NCI-H1048 (cell line): ENCODE results near the gene TRPV6.

Experiments used
- DNase-seq: peaks from one replicate; lab custom pipeline; 2025; lab: John Stamatoyannopoulos, UW

Gene TRPV6

DNA sequence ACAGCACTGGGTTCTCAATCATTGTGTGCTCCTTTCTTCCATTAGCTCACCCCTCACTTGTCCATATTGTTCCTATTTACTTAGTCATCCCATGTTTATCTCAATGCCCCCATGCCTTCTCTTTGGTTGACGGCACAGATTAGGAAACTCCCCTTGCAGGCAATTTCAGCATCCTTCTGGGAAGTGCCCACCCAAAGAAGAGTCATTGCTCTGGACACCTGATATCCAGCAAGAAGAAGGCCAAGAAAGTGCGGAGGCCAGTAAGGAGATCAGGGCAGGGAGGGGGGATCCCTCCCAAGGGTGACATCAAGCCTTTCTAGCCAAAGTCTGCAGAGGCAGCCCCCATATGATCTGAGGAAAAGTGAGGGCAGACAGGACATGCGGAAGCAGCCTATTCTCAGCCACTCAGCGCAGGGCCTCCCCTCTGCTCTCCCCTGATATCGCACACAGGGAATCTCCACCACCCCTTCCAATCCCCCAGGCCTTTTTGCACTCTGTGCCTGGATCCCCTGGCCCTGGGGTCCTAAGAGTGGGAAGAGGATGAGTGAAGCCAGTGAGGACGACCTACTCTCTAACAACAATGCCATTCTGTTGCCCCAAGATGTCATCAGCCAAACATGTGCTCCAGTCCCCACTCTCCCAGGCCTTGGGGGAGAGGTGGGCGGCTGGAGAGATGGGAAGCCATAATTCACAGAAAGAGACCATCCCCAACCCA, 1.8 kb downstream of the TRPV6 start:
- DNase-seq, result no peak

DNA sequence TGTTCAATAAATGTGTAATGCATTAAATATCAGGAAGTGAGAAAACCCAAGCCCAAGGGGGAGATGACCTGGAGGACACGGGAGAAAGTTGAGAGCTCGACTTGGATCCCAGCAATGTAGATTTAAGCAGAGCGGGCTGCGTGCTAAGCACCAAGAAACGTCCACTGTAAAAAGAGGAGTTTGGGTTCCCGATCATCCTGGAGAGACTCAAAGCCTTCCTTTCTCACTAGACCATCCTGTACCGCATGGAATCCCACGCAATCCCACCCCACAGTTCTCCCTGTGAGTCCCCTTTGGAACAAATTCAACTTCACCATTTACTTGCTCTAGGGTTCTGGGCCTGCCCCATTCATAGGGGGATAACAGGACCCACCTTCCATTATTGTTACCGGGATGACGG, 2.4 kb downstream of the TRPV6 start:
- no peak for DNase-seq

DNA sequence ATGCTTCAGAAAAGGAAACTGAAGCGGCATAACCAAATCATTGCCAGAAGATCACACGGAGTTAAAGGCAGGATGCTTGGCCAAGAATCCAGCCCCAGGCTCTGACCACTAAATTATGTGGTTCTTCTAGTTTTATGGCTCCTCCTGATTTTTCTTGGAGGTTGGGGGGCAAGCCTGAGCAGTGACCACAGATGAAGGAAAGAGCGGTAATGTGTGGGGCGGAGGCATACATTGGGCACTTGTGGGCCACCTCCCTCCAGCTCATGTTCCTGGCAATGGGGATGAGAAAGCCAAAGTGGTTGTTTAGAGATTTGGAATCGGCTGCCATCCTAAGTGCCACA, 3.2 kb downstream of the TRPV6 start:
- DNase-seq, result no peak

DNA sequence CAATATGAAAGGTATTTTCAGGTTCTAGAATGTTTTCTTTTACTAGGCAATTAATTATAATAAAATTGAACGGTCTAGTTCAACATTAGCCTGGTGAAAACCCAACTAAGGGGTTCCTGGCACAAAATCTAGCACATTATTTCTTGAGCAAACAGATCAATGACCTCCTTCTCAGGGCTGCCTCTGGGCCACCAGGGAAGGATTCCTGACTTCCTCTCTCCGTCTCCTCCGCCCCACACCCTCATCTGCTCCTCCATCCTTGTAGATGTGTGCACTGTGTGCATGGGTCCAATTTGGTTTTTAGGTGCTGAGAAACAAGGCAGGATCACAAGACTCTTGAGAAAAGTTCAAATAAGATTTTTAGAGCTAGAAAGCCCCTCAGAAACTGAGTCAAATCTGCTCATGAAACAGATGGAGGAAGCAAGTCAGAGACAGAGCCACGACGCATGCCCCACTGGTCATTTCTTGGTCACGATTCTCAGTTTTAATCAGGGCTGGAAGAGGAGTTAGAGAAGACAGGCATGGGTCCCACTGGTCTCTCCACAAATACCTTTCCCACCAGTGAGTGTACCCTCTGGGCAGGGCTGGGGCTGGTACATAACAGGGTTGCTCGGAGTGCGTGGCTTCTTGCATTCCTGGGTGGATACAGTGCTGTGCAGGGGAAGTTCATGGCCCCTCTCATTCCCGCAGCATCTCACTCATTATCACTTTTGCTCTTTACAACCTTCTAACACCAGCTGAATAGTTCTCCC, 3.8 kb downstream of the TRPV6 start:
- no peak for DNase-seq

DNA sequence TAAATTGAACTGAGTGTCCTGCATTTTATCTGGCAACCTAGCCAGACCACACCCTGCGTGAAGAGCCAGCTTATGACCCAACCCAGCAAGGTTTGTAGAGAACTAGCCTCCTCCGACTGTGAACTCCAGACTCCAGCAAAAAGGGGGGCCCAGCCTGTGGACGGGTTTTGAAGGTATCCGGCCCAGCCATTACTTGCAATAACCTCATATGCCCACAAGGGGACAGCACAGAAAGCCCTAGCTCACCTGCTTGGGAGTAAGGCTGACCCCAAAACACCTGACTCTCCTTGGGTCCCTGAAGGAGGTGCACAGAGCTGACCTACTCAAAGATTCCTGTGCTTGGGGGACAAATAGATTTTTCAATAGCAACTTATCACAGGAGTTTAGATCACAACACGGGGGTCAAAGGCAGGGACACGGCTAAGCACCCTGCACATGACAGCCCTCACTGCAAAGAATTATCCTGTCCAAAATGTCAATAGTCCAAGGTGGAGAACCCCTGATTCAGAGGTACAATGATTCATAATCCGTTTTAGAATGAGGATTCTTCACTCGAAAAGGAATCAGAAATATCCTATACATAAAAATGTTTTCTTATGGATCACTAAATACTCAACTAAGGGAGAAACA, 4.6 kb downstream of the TRPV6 start:
- DNase-seq, result no peak

DNA sequence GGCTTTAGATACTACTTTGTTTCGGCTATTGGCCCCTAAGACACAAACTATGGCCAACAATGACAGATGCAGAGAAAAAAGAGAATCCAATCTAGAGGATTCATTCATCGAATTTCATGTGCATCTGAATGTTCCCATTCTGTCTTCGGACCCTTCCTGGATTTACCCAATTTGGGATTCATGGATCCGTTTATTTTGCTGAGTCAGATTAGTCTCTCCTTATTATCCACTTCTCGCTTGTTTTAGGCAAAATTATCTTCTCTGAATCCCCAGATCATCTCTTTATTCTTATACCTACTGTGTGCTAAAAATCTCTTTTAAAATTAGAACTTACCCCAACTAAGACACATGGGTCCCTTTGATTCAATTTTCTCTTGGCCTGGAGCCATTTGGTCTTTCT, 6.5 kb downstream of the TRPV6 start:
- no peak for DNase-seq

DNA sequence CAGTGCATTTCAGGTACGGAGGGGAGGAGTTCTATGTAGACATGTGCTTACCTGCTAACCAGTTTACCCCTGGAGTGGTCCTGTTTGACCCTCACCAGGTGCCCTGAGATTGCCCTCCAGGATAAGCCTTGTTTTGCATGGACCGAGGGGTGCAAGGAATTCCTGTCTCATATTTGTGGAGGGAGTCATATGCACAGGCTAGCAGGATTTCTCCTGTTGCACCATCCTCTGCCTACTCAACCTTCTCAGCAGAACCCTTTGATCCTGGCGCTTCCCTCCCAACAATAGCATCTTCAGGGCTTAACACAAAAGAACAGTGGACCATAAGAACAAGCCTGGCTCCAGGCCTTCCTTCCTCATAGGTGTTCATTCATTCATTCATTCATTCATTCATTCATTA, 7.2 kb downstream of the TRPV6 start:
- no peak for DNase-seq

DNA sequence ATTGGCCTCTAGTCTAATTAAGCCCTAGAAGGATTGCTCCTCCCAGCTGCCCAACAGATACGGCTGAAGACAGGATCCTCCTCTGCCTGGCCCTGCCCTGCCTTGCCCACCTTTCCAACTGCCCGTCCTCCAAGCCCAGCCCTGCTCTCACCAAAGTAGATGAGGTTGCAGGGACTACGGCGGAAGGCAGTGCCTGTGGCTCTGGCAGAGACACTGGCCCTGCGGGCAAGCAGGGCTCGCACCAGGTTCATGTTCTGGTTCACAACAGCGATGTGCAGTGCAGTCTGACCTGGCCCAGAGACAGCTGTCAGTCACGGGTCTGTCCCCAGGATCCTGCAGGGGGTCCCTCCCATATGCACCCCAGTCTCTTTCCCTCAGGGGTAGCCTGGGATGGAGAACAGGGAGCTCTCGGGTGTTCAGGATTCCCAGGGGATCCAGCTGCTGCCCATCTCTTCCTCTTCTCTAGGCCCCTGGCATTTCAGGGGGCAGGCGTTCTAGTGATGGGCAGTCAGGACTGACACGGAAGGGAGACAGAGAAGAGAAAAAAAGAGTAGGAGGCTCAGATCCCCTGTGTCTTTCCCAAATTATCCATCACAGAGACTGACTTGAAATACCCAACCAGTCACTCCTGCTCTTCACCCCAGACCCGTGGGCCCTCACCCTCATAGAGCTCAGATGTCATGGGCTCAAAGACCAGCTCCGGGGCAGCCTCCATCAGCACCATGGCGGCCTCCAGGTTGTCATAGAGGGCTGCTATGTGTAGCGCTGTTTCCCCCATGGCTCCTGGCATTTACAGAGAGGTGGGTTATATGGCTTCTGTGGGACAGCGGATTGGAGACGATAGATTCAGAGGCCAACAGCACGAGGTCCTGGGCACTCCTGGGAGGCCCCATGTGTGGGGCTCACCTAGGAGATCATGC, 8.3 kb downstream of the TRPV6 start:
- no peak for DNase-seq

DNA sequence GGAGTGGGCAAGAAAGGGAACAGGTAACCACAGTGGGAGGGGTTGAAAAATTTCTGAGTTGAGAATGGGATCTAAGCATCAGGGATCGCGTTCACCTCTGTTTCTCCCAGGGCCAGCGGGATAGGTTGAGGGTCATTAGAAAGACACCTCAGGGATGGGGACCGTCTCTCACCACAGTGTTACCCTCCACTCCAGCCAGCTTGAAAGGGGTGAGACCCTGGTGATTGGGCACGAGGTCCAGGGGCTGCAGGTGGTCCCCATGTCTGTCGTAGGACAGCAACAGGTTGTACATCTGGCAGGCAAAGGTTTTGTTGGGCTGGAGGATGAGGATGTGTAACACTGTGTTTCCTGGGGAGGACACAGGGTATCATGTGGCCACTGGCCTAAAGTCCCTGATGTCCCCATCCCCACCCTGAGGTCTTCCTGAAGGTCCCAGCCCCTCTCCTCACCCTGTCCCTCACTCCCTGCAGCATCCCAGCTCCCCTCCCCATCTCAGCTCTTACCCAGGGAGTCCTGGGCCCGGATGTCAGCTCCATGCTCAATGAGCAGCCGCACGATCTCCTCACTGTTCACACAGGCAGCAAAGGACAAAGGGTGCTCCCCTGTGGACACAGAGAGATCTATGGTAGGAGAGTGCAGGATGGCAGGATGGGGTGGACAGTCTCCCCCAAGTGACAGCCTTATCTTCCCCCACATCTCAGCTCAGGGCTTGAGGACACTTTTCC, 9.1 kb downstream of the TRPV6 start:
- no peak for DNase-seq

DNA sequence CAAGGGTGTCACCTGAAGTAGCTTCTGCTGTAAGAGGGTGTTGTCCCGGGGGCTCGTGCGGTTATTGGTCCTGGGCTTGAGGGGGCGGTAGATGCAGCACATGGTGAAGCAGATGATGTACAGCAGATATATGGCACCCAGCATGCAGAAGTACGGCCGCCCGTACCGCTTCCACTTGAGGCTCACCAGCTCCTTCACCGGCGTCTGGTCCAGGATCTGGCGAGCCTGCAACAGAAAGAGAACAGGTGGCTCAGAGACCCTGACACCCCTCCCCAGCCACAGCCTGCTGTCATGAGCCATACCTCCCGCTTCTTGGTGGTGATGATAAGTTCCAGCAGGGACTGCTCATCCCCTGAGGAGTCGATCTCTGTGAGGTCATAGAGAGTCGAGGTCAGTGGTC, 10.1 kb downstream of the TRPV6 start:
- DNase-seq, result no peak

DNA sequence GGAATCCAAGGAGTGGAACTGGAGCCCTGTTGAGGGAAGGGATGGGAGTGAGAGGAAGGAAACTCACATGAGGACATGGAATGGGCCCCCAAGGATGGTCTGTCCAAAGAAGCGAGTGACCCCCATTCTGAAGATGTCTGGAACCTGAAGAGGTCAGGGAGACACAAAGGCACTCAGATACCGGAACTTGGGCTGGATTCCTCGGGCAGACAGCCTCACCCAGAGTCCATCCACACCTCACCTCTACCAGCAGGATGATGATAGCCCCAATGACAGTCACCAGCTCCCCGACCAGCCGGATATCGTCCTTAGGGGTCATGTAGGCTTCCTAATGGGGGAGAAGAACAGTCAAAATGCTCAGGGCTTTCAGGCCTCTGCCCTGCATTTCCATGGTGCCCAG, 10.7 kb downstream of the TRPV6 start:
- DNase-seq, result no peak

DNA sequence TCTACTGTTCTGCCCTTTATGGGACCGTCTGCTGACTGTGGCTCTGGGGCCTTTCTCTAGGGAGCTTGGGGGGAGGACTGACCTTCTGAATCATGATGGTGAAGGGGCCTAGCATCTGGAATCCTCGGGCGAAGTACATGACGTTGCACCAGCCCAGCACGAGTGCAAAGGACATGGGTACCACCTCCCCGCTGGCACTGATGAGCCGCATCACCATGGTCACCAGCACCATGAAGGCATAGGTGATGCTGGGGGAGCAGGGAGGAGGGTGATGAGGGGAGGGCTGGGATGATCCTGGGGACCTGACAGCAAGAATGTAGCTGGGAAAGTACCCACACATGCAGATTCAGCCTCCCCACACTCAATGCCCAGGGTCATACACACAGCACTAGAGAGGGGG, 11.1 kb downstream of the TRPV6 start:
- DNase-seq, result no peak

DNA sequence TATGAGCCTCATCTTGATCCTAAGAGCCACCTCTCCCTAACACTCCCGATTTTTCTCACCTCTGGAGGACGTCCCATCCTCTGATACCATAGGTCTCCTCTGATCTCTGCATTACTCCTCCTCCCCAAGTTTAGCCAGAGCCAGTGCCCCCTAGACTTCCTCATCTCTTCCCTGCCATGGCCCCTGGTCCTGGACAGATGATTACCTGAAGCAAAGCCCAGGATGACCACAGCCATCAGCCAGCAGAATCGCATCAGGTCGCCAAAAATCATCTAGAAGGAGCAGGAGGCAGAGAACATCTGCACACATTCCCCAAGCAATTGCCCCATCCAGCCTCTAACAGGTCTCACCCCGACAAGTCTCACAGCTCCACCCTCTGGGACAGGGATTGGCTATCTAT, 11.7 kb downstream of the TRPV6 start:
- no peak for DNase-seq

DNA sequence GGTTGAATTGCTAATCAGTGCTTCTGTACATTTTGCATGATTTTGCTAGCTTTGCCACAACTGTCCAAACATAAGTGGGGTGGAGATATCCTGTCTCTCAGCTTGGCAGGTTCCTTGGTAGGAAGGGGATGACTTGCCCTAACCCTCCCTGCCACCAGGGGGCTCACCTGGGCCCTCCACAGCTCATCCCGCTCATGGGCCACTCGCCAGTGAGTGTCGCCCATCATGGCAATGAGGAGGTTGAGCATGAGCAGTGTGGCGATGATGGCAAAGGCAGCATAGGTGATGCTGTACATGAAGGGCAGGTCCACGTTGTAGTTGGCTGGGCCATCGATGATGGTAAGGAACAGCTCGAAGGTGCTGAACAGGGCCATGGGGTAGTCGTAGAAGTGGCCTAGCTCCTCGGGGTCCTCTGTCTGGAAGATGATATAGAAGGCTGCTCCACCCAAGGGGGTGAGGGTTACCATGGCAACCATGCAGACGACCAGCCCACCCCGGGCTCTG, 12.2 kb downstream of the TRPV6 start:
- DNase-seq, result no peak

DNA sequence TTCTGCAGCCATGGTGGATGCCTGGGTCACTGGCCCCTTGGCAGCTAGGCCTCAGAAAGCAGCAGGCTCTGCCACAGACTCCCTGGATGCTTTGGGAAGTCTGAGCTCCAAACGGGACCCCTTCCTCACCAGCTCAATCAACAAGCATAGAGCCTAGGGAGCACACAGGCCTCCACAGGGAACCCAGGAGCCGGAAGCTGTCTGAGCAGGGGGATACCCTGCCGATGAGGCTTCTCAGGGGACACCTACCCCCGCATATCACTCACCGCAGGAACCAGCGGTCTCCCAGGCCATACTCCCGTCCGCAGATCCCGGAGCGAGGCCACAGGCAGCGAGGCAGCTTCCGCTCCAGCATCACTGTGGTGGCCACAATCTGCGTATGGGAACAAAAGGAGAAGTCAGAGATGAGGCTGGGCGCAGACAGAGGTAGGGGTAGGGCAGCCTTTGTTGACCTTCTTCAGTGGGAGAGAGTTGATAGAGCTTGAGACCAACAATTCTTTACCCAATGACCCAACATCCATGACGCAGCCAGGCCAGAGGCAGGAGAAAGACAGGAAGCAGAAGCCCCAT, 13.4 kb downstream of the TRPV6 start:
- no peak for DNase-seq

DNA sequence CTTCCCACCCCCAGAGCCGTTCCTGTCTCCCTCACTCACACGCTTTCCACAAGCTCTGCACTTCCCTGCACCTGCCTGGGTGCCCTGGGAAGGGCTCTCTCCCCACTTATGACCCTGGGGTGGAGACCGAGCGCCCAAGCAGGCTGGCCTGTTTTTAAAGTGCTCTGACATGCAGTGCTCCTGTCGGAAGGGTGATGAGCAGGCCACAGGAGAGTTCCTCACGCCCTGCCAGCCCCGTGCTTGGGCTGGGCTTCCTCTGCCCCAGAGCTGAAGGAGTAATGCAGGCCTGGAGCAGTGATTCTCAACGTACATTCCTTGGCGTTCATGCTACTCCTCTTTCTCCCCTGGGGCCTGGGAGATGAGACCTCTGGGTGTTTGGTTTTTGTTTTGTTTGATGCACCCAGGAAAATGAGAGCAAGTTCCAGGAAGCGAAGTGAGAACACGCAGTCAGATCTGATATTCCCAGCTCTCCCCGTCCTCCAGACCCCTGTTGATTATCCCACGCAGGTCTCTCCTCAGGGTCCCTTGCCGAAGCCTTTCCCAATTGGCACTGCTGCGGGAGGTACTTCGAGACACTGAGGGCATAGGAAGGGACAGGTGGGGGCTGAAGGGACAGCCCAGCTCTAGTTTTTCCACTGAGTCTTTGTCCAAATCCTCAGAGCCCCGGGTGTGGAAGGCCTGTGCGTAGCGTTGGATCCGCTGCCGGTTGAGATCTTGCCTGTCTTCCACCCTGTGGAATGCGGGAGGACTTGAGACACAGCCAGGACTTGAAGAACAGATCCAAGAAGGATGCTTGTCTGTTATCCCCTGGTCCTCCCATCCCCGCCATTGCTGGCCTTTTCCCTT, 14.1 kb downstream of the TRPV6 start:
- DNase-seq, result no peak

DNA sequence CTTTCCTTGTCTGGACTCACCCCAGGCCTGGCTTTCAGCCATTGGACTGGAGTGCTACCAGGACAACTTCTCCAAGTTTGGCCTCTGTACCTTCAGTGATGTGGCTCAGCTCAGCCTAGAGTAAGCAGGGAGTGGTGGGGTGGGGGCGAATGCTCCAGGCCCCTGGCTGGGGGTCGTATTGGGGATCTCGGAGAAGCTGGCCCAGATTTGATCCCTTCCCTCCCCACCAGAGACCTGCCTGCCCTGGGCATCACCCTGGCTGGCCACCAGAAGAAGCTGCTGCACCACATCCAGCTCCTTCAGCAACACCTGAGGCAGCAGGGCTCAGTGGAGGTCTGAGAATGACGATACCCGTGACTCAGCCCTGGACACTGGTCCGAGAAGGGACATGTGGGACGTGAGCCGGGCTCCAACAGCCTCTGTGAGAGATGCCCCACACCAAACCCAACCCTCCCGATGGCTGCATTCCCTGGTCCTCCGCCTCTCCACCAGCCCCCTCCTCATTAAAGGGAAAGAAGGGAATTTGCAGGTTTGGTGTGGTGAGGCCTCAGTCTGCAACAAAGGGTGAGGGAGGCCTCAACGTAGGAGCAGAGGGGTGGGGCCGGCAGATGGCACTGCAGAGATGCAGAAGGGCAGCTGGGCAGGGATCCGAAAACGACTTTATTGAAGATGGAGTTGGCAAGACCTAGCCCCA, 14.8 kb downstream of the TRPV6 start:
- no peak for DNase-seq

DNA sequence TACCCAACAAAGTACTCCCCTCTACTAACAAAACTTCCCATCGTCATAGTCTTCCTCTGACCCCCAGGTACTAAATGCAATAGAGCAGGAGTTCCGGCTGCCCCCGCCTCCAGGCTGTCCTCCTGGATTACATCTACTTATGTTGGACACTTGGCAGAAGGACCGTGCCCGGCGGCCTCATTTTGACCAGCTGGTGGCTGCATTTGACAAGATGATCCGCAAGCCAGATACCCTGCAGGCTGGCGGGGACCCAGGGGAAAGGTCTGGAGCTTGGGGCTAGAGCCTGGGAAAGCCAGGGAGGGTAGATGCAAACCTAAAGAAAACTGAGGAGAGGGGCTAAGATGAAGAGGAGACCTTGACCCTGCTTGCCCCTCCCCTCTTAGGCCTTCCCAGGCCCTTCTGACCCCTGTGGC, 15.4 kb downstream of the TRPV6 start:
- no peak for DNase-seq

DNA sequence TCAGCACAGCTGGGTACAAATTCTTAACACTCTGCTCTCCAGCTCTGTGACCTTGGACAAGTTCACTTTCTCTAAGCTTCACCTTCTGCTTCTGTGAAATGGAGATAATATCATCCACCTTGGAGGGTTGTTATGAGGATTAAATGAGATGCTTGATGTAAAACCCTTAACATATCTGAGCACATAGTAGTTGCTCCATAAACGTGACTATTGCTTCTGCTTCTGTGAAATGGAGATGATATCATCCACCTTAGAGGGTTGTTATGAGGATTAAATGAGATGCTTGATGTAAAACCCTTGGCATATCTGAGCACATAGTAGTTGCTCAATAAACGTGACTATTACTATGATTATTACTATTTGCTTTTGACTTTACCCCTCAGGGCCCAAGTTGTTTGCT, 16.1 kb downstream of the TRPV6 start:
- no peak for DNase-seq

DNA sequence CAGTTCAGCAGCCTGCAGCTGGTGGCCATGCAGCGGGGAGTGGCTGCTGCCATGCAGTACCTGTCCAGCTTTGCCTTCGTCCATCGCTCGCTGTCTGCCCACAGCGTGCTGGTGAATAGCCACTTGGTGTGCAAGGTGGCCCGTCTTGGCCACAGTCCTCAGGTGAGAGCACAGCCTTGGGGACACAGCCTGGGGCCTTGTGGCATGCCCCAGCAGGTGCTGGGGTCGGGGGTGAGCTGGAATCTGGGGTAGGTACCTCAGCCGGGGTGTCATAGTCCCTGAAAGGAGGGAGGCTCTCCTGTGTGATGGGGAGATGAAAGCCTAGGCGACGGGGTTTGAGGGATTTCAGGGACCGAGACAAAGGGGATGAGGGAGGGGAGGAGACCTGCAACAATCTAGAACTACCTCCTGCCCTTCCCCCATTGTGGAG, 16.5 kb downstream of the TRPV6 start:
- DNase-seq, result no peak
